ENCODE data around the gene UAP1L1. TPM values are rescaled to one million over a fixed set of nuclear protein-coding genes. Genes with fewer than 3 reads are reported as not detected.

Gene UAP1L1
- total and polyA plus RNA-seq, 2 of the 4 experiments (the other 2 are of a cell fraction) = 2.3 to 9.8 TPM

DNA sequence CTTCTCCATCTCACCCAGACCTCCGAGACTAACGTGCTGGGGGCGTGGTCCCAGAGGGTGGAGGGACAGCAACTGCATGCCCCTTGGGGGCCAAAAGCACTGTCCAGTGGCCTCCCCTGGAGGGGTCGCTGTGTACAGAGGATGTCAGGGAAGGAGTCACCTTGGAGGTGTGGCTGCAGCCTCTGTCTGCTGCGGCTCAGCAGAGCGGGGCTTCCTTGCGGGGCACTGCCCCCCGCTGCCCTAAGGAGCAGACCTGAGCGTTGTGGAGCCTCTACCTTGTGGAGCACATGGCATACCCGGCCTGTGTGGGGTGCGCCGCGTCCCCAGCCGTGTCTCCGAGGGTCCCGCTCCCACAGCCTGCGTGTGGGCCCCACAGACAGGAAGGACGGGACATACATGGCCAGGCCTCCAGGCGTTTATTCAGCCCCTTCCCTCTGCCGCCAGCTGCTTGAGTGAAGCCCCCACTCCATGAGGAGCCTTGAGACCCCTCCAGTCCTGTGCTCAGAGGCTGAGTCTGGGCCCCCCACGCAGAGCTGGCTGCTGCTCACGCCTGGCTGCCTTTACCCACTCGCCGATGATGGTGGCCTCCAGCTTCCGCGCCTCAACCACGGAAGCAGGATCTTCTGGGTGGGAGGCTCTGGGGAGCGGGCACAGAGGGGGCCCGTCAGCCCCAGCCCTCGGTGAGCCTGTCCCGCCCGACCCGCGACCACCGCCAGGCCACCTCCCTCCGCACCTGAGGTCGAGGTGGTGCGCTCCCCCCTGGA is 33.0 kb downstream of the UAP1L1 start:
- no TSS peak for BruUV-seq (replicated peaks)
- CTCF ChIA-PET = no interaction called here
- Histone ChIP-seq H3K9me3 (ENCODE audit: control insufficient read depth, insufficient read depth, low read length) (no peaks in the 10 kb centered on the region), H3K4ac (ENCODE audit: low read depth, low read length) (no peak overlapping the region), H4K5ac (ENCODE audit: low read depth, low read length) (no peak overlapping the region), H2BK5ac (ENCODE audit: low read depth, low read length, poor library complexity, severe bottlenecking) (no peak overlapping the region), H4K8ac (ENCODE audit: low read depth in 2 of 2, low read length in 2 of 2) (no peak overlapping the region), H3K4me1 (ENCODE audit: control insufficient read depth, insufficient read depth, low read length) (peaks cover 6% of the 10 kb centered on the region), H4K20me1 (ENCODE audit: insufficient read depth, low read length) (no peaks in the 10 kb centered on the region), H2BK15ac (ENCODE audit: low read depth, low read length) (no peak overlapping the region), H2BK120ac (ENCODE audit: low read depth, low read length) (no peak overlapping the region), H4K91ac (ENCODE audit: insufficient read depth, low read depth, low read length) (no peak overlapping the region), H3K23ac (ENCODE audit: low read depth, low read length) (no peak overlapping the region), H3K79me1 (ENCODE audit: low read depth in 1 of 2, low read length in 2 of 2) (0 out of 4 replicates have a peak, but pooled peaks cover 0 to 3% of the 10 kb centered on the region in 2 experiments), H3K27ac (ENCODE audit: insufficient read depth, low read length) (no peak overlapping the region), H3K27me3 (ENCODE audit: control insufficient read depth, insufficient read depth, low read length) (no peaks in the 10 kb centered on the region), H3K36me3 (ENCODE audit: control insufficient read depth, insufficient read depth, low read length) (peaks cover 59% of the 10 kb centered on the region), H2AFZ (replicated peaks; ENCODE audit: low read length, poor library complexity) (no peak overlapping the region), H3K9ac (ENCODE audit: low read depth, low read length) (no peak overlapping the region), H3K14ac (replicated peaks; ENCODE audit: low read depth, low read length) (no peak overlapping the region), H2BK20ac (ENCODE audit: low read depth, low read length) (no peak overlapping the region), H2AK5ac (ENCODE audit: low read depth, low read length) (no peak overlapping the region), H3K4me3 (ENCODE audit: insufficient read depth, low read depth, low read length) (no peak overlapping the region), H3K18ac (ENCODE audit: low read depth, low read length) (no peak overlapping the region), H3K56ac (ENCODE audit: extremely low read depth, insufficient read depth, low read length) (no peak overlapping the region), H3K4me2 (ENCODE audit: low read depth, low read length) (no peak overlapping the region), H3K9me1 (ENCODE audit: insufficient read depth, low read length) (no peaks in the 10 kb centered on the region), H2AK9ac (replicated peaks; ENCODE audit: low read depth, low read length, poor library complexity) (no peak overlapping the region)
- ATAC-seq (ENCODE audit: low read depth) (no peak), DNase-seq (no peak)
- TF ChIP-seq RAD21 (IDR thresholded peaks at IDR 0.05; ENCODE audit: low read length) = no peak
- no peak for TF ChIP-seq NFE2L2 (IDR thresholded peaks at IDR 0.05; ENCODE audit: low read depth, low read length)
- TF ChIP-seq, protein P1, sequence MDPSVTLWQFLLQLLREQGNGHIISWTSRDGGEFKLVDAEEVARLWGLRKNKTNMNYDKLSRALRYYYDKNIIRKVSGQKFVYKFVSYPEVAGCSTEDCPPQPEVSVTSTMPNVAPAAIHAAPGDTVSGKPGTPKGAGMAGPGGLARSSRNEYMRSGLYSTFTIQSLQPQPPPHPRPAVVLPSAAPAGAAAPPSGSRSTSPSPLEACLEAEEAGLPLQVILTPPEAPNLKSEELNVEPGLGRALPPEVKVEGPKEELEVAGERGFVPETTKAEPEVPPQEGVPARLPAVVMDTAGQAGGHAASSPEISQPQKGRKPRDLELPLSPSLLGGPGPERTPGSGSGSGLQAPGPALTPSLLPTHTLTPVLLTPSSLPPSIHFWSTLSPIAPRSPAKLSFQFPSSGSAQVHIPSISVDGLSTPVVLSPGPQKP (IDR thresholded peaks at IDR 0.05; ENCODE audit: borderline replicate concordance, low read depth, low read length) = no peak
- no peak for TF ChIP-seq CHD1 (IDR thresholded peaks at IDR 0.05; ENCODE audit: low read depth, low read length)
- TF ChIP-seq, protein P2, sequence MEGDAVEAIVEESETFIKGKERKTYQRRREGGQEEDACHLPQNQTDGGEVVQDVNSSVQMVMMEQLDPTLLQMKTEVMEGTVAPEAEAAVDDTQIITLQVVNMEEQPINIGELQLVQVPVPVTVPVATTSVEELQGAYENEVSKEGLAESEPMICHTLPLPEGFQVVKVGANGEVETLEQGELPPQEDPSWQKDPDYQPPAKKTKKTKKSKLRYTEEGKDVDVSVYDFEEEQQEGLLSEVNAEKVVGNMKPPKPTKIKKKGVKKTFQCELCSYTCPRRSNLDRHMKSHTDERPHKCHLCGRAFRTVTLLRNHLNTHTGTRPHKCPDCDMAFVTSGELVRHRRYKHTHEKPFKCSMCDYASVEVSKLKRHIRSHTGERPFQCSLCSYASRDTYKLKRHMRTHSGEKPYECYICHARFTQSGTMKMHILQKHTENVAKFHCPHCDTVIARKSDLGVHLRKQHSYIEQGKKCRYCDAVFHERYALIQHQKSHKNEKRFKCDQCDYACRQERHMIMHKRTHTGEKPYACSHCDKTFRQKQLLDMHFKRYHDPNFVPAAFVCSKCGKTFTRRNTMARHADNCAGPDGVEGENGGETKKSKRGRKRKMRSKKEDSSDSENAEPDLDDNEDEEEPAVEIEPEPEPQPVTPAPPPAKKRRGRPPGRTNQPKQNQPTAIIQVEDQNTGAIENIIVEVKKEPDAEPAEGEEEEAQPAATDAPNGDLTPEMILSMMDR (conservative IDR thresholded peaks at IDR 0.05; ENCODE audit: low read depth, low read length) = no peak
- no peak for TF ChIP-seq MAFK (IDR thresholded peaks at IDR 0.05; ENCODE audit: low read depth, low read length)
- TF ChIP-seq RCOR1 (IDR thresholded peaks at IDR 0.05; ENCODE audit: insufficient replicate concordance, low read length) = no peak
- TF ChIP-seq POLR2A (IDR thresholded peaks at IDR 0.05; ENCODE audit: low read depth, low read length) = no peak
- no peak for TF ChIP-seq RFX5 (IDR thresholded peaks at IDR 0.05; ENCODE audit: low read depth, low read length)
- no peak for TF ChIP-seq FOS (IDR thresholded peaks at IDR 0.05; ENCODE audit: low read depth, low read length)
- TF ChIP-seq BHLHE40 (IDR thresholded peaks at IDR 0.05; ENCODE audit: low read depth, low read length) = no peak
- intact Hi-C loops (cut with micrococcal nuclease) = no loop called here
- dilution Hi-C loops (cut with HindIII; ENCODE audit: low sequenced_read_pairs, unreplicated experiment) = no loop called here
- 89% methylated on average over 23 of the region's 38 CpGs; no CpG with 5 or more reads in 1 of the 2 experiments for WGBS, 2 experiments (ENCODE audit: extremely low coverage in 2 of 2, insufficient read length in 1 of 2)
- in situ Hi-C loops (cut with MboI; ENCODE audit: low sequenced_read_pairs) = no loop called here
- POLR2A ChIA-PET (ENCODE audit: unreplicated experiment) = no interaction called here
